Stimulated activated naive CD4-positive, alpha-beta T cell treated with Interleukin-2 at 50 U/mL for 16 hours (primary cell): ENCODE measurements around the gene SH3RF1.
"Not testable (repeated sequence)": the region's sequence is repeated elsewhere in the genome, so short reads cannot be mapped to it uniquely, and the experiment has no call there.

Source experiments
- DNase-seq: peaks from one replicate; lab custom pipeline; 2025; lab: John Stamatoyannopoulos, UW

SH3RF1 gene

DNA sequence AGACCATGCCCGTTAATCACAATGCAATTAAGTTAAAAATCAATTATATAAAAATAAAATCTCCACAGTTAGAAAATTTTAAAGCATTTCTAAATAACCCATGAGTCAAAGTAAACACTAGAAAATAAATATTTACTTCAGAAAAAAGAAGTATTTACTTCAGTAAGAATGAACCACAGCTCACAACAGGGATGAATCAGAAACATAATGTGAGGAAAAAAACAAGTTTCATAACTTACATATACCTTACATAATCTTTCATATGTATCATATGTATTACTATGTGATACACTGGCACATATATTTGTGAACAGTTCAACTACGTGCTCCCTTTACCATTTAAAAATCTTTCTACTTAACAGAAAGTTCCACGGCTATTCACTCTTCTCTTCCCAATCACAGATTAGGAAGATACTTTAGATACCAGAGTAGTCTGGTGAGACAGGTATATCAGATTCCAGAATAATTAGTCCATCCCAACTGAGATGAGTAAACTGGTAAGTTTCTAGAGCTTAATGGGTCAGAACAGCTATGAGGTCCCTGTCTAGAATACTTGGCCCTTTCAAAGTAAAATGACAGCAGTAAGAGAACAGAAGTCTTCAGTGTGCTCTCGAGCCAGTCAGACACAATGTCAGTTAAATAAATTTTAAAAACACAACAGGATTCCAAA lies 70.3 kb downstream of the SH3RF1 start:
- no peak for DNase-seq

DNA sequence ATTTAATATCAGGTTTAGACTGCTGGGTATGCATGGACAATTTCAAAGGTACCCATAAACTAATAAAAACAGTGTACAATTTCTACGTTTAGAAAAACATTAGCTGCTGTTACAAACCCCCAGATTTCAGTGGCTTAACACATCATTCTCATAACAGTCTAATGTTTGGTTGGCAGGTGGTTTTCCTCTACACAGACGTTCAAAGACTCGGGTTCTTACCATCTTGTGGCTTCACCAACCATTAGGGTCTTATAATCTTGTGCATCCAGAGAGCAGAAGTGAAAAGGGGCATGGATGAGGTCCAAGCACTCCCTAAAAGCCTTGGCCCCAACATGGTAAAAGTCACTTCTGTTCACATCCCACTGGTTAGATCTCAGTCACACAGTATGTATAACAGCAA lies 71.6 kb downstream of the SH3RF1 start:
- no peak for DNase-seq

DNA sequence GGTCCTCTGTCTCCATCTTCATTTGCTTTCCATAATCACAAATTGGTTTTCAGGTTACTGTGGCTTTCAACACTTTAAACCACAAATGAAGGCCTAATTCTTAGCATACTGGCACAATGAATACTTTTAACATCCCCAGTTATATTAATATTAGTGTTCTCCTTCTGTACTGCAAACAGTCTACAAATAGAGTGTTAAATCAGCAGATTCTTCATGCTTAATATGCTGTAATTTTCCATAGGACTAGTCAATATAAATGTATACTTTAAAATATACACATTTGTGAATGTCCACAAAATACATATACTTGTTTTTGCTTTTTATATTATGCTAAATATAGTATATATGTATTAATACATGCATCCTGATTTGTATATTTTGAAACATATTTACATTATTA lies 72.6 kb downstream of the SH3RF1 start:
- DNase-seq, result no peak

DNA sequence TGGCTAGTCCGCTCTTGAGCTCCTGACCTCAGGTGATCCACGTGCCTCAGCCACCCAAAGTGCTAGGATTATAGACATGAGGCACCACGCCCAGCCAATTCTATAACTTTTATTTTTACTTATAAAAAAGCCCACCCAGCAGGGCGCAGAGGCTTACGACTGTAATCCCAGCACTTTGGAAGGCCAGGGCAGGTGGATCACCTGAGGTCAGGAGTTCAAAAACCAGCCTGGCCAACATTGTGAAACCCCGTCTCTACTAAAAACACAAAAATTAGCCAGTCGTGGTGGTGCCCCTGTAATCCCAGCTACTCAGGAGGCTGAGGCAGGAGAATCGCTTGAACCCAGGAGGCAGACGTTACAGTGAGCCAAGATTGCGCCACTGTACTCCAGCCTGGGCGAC lies 73.5 kb downstream of the SH3RF1 start:
- DNase-seq, result not testable (repeated sequence)

DNA sequence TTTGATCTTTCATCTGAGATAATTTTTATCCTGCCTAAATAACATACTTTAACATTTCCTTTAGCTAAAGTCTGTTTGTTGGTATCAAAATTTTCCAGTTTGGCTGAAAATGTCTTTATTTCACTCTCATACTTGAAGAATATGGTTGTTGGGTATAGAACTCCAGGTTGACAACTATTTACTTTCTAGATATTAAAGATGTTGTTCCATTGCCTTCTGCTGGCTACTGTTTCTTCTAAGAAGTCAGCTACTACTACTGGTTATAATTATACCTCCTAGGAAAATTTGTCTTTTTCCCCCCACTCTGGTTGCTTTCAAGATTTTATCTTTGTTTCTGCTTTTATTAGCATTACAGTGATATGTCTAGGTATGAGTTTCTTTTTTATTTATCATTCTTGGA lies 75.7 kb downstream of the SH3RF1 start:
- DNase-seq, result no peak

DNA sequence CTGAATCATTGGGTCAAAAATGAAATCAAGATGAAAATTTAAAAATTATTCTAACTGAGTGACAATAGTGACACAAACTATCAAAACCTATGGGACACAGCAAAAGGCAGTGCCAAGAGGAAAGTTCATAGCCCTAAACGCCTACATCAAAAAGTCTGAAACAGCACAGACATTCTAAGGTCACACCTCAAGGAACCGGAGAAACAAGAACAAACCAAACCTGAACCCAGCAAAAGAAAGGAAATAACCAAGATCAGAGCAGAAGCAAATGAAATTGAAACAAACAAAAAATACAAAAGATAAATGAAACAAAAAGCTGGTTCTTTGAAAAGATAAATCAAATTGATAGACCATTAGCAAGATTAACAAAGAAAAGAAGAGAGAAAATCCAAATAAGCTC lies 80.8 kb downstream of the SH3RF1 start:
- not testable (repeated sequence) for DNase-seq

DNA sequence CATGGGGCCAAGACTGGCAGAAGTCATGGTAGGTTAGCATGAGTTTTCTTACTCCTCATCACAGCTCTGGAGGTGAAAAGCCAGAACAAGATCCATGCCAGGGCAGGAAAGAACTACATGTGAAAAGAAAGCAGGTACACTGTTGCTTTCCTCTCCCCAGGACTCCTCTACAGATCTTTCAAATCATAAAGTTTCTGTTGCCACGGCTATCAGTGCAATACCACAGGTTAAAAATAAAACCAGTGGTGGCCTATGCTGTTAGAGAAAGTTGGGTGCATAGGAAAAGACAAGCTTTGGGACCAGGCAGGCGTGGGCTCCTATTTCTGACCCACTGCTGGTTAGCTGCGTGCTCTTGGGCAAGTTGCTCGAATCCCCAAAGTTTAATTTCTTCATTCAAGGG lies 81.4 kb downstream of the SH3RF1 start:
- no peak for DNase-seq

DNA sequence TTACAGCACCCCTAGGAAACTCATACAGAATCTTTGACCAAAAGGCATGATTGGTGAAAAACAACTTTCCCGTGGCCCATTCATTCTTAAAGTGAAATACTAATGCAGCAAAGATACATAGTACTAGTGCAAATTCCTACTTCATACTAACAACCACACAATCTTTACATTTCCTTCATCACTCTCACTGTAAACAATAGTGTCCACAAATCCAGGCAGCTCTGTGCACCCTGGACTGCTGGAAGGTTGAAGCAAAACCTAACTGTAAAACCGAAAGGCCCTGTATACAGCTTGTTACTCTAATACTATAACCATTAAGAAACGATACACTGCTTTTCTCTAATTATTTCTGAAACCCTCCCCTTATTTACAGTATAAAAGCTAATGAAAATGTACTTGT lies 82.6 kb downstream of the SH3RF1 start:
- DNase-seq, result no peak

DNA sequence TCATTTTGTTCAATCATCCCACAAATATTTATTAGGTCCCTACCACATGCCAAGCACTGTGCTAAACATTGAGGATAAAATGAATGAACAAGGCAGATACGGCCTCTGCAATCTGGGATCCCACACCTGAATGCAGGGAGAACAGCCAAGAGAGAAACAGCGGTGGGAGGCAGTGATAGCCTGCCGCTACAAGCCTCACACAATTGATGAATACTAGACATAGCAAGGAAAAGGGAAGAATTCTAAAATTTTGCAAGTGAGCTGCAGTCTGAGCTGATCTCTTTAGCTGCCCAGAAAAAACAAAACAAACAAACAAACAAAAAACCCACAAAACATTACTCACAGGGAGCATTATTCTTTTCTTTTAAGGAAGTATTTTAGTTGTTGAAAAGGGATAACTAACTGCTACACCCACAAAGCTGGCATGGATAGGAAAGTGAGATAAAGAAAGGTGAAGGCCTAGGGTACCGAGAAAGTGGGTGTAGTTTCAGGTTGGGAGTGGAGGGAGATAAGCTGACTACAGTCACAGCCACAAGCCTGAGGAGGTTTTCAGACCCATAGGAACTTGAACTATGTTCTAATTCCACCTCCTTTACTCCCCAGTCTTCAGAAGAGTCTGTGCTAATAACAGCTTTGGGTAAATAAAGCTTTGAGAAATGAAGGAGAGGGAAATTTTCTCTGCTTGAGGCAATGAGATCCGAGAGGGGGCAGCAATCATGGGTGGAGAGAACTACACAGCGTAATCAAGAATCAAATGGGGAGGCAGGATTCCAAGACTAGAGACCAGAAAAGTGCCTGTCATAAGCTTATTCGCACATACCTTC lies 85.4 kb downstream of the SH3RF1 start:
- DNase-seq, result no peak

DNA sequence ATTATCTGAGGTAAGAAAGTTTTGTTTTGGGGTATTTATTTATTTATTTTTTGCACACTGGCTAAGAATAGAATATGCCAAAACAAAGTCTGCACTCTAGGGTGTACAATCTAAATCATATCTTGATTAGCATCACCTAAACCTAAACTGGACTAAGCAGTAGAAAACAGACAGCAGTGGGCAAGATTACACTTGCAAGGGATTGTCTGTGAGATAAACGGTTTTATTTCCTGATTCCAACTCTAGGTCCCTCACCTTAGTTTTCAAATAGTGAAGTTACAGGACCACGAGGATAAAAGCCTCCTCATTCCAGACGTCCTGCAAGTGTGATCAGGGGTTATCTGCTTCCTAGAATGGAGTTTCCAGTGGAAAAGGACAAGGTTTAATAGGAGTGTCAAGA lies 86.1 kb downstream of the SH3RF1 start:
- no peak for DNase-seq

DNA sequence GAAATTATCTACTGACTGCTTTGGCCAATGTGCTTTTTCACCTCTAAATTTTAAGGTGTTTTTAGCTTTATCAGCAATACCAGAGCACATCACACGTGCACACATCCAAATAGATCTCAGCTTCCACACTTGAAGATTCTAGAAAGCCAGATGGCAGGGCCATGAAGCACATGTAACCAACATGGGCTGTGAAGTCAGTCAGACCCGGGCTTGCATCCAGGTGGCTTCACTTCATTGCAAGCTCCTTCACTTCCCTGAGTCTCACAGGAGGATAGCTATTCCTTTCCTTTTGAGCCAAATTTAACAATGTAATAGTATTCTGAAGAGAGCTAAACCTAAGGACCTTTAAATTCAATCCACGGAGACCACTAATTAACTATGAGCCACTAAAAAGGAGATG lies 86.5 kb downstream of the SH3RF1 start:
- DNase-seq, result no peak

DNA sequence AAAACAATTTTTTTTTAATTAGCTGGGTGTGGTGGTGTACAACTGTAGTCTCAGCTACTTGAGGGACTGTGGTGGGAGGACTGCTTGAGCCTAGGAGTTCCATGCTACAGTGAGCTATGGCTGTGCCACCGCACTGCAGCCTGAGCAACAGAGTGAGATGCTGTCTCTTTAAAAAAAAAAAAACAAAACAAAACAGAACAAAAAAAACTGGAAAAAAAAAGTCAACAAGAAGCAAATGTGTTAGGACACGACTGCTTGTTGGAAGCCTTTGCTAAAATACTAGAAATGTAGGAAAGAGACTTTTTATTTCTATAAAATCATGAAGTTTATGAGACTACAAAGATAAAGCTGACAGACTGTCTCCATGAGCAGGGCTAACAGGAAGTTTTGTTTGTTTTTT lies 87.2 kb downstream of the SH3RF1 start:
- no peak for DNase-seq

DNA sequence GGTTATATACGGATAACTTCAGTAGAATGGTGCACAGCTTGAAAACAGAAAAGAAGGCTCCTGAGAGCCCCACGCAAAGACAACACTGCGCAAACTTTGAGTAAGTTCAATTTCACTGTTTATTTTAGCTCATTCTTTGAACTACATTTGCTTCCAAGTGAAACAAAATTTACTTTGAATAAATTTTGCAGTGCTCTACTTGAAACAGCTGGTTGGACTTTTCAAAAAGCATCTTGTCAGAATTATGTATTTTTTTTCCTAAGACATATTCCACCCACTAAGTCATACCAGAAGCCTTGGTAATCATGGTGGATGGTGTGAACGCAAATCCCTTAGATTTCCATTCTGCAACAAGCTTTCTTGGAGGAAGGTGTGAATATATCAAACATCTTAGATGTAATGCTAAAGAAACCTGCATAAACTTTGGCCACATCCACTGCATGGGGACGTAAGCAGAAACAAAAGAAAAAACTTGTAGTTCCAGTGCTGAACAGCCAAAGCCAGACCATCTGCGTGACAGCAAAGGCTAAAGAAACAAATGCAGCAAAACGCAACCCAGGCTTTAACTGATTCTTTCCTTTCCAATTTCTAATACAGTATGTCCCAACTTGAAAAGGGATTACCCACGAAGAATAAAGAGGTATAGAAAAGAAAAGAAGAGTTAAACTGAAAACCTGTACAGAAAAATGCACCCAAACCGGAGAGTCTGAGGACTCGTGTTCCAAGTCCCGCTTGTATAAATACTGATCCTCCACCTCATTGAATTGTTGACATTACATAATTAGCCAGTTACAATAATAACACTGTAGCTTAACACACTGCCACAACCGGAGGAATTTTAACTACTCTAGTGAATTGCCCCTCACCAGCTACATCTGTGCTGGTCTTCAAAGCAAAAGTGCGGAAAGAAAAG lies 90.9 kb downstream of the SH3RF1 start:
- DNase-seq, result no peak

DNA sequence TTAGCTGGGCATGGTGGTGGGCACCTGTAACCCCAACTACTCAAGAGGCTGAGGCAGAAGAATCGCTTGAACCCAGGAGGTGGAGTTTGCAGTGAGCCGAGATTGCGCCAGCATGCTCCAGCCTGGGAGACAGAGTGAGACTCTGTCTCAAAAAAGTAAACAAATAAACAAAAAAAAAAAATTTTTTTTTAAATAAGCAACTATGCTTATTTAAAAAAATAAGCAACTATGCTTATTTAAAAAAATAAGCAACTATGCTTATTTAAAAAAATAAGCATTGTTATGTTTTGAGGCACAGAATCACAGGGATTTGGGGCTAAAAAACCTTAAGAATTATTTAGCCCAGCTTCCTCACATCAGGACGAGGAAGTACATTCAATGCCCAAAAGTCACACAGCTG lies 92.7 kb downstream of the SH3RF1 start:
- not testable (repeated sequence) for DNase-seq

DNA sequence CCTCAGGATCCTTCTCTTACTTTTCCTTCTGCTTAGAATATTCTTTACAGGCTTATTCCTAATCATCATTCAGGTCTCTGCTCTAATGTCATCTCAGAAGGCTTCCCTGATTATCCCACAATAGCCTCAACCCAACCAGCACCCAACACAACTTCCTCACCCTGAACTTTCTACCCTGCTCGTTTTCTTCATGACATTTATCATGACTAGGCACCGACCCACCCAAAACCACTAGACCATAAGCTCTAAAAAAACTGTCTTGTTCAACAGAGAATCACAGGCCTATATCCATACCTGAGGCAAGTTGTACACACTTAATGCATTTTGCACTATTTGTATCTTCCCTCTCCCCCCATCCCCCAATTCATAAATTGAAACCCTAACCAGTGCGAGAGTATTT lies 95.3 kb downstream of the SH3RF1 start:
- DNase-seq, result no peak

DNA sequence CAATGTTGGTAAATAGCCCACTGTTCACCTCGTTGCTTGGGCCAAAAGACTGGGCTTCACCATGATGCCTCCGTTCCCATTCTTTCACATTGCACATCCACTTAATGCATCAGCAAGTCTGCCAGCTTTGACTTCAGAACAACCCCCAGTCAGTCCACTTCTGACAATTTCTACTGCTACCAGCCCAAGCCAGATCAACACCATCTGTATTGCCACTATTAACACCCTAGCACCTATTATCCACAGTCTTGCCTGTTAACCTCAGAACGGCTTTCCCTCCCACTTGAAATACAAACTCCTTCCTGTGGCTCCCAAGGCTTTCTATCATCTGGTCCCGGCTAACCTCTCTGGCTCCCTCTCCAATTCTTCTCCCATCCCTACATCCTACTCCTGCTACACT lies 95.7 kb downstream of the SH3RF1 start:
- no peak for DNase-seq

DNA sequence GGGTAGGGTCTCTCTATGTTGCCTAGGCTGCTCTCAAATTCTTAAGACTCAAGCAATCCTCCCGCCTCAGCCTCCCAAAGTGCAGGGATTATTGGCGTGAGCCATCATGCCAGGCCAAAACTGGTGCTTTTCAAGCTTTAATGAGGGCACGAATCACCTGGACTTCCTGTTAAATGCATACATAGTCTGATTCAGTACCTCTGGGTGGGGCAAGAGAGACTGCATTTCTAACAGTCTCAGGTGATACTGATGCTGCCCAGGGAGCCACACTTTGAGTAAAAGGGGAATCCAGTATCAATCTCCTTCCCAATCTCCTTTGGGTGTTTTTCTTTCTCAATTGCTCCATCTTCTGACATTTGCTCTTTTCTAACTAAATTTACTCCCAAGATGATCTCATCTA lies 96.5 kb downstream of the SH3RF1 start:
- no peak for DNase-seq

DNA sequence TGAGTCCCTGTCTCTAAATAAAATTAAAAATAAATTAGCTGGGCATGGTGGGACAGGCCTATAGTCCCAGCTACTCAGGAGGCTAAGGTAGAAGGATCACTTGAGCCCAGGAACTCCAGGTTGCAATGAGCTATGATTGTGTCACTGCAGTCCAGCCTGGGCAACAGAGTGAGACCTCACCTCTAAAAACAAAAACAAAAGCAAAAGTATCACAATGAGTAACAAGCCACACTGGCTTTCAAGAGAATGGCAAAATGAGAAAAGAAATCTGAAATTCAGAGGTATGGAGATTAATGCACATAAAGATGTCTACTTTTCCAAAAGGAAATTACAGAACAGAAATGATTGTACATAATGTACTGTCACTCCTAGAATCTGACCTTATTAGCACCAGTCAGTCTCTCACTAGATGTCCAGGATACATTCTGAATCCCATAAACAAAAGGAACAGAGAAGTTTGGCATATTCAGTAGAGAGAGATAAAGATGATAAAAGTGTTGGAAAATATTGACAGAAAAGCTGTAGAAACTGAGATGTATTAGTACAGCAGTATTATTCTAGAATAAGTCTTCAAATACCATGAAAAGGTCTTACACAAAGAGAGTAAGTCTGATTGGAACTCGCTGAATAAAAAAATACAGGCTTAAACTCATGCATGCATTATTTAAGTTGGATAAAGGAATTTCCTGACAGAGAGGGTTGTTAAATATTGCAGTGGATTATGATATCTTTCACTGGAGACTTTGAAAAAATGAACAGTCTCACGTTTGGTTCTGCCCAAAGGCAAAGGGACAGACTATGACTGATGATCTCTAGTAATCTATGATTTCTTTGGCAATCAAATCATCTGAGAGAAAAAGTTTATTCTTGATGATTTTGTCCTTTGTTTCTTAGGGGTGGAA lies 102.5 kb downstream of the SH3RF1 start:
- no peak for DNase-seq

DNA sequence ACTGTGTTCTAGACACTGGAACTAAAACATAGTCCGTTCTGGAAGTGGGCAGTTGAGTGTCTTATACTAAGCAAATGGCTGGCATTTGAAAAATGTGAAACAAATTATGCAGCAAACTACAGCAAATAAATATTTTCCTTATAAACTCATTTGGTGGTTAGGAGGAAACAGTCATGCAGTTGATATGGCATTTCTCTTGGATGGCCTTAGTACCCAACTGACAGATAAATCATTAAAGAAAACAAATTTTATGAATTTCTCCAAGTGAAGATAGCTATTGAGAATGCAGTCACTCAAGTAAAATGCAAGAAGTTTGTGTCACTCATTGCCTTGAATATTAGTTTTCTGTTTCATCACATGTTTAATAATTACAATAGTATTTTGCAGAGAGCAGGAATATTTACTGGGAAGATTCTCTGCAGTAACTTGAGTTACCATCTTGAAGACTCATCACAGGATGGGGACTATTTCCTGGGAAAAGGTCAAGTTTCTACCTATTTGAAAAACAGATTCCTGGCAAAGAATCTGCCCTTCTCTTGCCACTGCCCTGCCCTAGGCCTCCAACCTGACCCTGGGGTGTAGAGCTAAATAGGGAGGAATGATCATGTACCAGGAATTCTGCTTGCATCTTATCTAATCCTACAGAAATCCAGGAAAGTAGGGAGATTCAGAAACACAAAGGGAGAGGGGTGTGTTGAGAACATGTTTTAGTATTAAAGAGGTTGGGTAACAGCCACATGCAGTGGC lies 105.9 kb downstream of the SH3RF1 start:
- no peak for DNase-seq

DNA sequence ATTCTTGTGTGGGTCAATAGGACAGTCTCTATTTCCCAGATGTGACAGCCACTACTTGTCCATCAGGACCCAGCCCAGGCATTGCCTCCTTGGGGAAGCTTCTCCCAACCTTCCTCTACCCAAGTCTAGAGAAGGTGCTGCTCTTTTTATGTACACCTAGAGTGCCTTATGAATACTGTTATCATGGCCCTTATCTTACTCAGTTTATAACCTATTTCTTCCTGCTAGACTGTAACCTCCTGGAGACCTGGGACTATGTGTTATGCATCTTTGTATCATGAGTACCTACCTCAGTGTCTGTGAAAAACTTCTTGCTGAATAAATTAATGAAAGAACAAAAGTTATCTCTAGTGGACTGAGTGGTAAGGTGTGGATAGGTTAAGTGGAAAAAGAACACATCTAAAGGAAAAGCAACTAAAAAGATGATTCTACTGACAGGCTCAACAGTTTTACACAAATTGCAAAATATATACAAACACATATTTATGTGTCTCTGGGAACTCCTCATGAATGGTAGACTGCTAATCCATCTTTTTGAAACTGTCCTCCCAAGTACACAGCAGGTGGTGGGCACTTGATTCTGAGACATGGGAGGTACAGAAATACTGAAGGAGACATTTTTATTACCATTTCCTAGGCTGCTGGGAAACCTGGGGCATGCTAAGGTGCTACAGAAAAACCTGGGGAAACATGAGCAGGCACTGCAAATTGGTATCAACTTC lies 106.6 kb downstream of the SH3RF1 start:
- DNase-seq, result no peak
